PC-3 (cell line): ENCODE measurements around the gene ESYT3. TPM values are rescaled to one million over a fixed set of nuclear protein-coding genes. Genes with fewer than 3 reads are reported as not detected.

Experiments
- ATAC-seq: fragments of 200-7000 bp; cut with Tn5 transposase; 2 replicates; pipeline ENCODE4 v1.9.1; 2020; ENCODE audit warnings: mild to moderate bottlenecking, moderate library complexity
- BruUV-seq: library from RNA; stranded (reverse); fragments of 400-500 nt; replicated peaks from 2 replicates; lab custom pipeline; 2021; lab: Mats Ljungman, UMichigan
- CTCF ChIA-PET: fragments of 300-600 bp; sonication (Branson Sonifier 250); formaldehyde crosslinking; loops from one replicate; lab custom pipeline; 2022; ENCODE audit warnings: antibody characterized with exemption; lab: Charles Lee
- POLR2A ChIA-PET: fragments of 300-600 bp; sonication (Branson Sonifier 250); formaldehyde crosslinking; loops from one replicate; lab custom pipeline; 2022; ENCODE audit warnings: antibody characterized with exemption; ENCODE audit not compliant: unreplicated experiment; lab: Charles Lee
- DNase-seq: peaks from one replicate; pipeline ENCODE4 v3.0.0-alpha.2; 2015
- H2AFZ ChIP-seq: fragments of 300-600 bp; sonication (generic); 2 replicates; pipeline ENCODE4 v1.6.0; 2016; ENCODE audit warnings: antibody characterized with exemption, low read length
- H3F3A ChIP-seq: fragments of 300-600 bp; sonication (generic); one replicate; pipeline ENCODE4 v1.6.0; 2017; ENCODE audit warnings: antibody characterized with exemption, low read length, control low read depth, mild to moderate bottlenecking; ENCODE audit not compliant: unreplicated experiment
- H3K27ac ChIP-seq: fragments of 300-600 bp; sonication (generic); 2 replicates; pipeline ENCODE4 v1.5.1; 2016; ENCODE audit warnings: mild to moderate bottlenecking, low read length
- H3K27me3 ChIP-seq: fragments of 300-600 bp; sonication (generic); 2 replicates; pipeline ENCODE4 v1.6.1; 2016; ENCODE audit warnings: low read length, mixed read lengths
- H3K36me3 ChIP-seq: fragments of 300-600 bp; sonication (generic); 2 replicates; pipeline ENCODE4 v1.6.1; 2016; ENCODE audit warnings: low read depth, mixed run types, low read length, mixed read lengths
- H3K4me1 ChIP-seq: fragments of 300-600 bp; sonication (generic); 2 replicates; pipeline ENCODE4 v1.5.1; 2016; ENCODE audit warnings: low read length; ENCODE audit not compliant: insufficient read depth
- H3K4me2 ChIP-seq: fragments of 300-600 bp; sonication (generic); 2 replicates; pipeline ENCODE4 v1.6.0; 2016; ENCODE audit warnings: low read length
- H3K4me3 ChIP-seq: fragments of 300-600 bp; sonication (generic); 2 replicates; pipeline ENCODE4 v1.5.1; 2016; ENCODE audit warnings: mild to moderate bottlenecking, low read length, mixed read lengths
- H3K79me2 ChIP-seq: fragments of 300-600 bp; sonication (generic); 2 replicates; pipeline ENCODE4 v1.6.1; 2017; ENCODE audit warnings: low read length, mixed read lengths
- H3K9ac ChIP-seq: fragments of 300-600 bp; sonication (generic); 2 replicates; pipeline ENCODE4 v1.6.0; 2016; ENCODE audit warnings: mild to moderate bottlenecking, low read length
- H3K9me2 ChIP-seq: fragments of 300-600 bp; sonication (generic); replicated peaks from 2 replicates; pipeline ENCODE4 v1.6.1; 2016; ENCODE audit warnings: mixed run types, low read length, mixed read lengths
- H3K9me3 ChIP-seq: fragments of 300-600 bp; sonication (generic); 2 replicates; pipeline ENCODE4 v1.6.1; 2016; ENCODE audit warnings: low read length, mixed read lengths
- H4K20me1 ChIP-seq: fragments of 300-600 bp; sonication (generic); 2 replicates; pipeline ENCODE4 v1.6.1; 2016; ENCODE audit warnings: low read length, mixed read lengths
- CTCF ChIP-seq: fragments of 300-600 bp; sonication (generic); conservative IDR thresholded peaks from 2 replicates; pipeline ENCODE4 v1.5.1; 2017; ENCODE audit warnings: antibody characterized with exemption, low read depth, mild to moderate bottlenecking, low read length
- EZH2 ChIP-seq: fragments of 300-600 bp; sonication (generic); IDR thresholded peaks from one replicate; pipeline ENCODE4 v1.6.1; 2017; ENCODE audit warnings: antibody characterized with exemption, mild to moderate bottlenecking, low read length; ENCODE audit not compliant: unreplicated experiment
- EZH2phosphoT487 ChIP-seq: fragments of 300-600 bp; sonication (generic); IDR thresholded peaks from 2 replicates; pipeline ENCODE4 v1.6.1; 2018; ENCODE audit warnings: mild to moderate bottlenecking, antibody characterized with exemption, low read length, borderline replicate concordance
- intact Hi-C: fragments of 100-400 bp; cut with micrococcal nuclease; formaldehyde crosslinking; loops from 2 replicates; pipeline ENCODE4 v1.9.0; 2023
- total RNA-seq: library from RNA; depleted of rRNA; stranded (reverse); fragments of >200 nt; gene quantifications from 2 replicates; pipeline ENCODE4 v1.2.3, GENCODE V29; 2014

ESYT3 gene
- total RNA-seq, 1 experiment from 2014 or later = 1.6 TPM

GRCh38 chr3:138394686-138395085 is 39.7 kb upstream of the ESYT3 start:
- H3K4me2 ChIP-seq = no peak overlapping the region
- no peaks in the 10 kb centered on the region for H3F3A ChIP-seq
- no peaks in the 10 kb centered on the region for H3K36me3 ChIP-seq
- POLR2A ChIA-PET = no interaction called here
- ATAC-seq (no peak), DNase-seq (no peak)
- H3K4me1 ChIP-seq = peaks cover 16% of the 10 kb centered on the region
- H3K9me3 ChIP-seq = no peaks in the 10 kb centered on the region
- H2AFZ ChIP-seq = no peak overlapping the region
- TF ChIP-seq EZH2phosphoT487 = no peak
- TF ChIP-seq EZH2 = no peak
- no peak for TF ChIP-seq CTCF
- no peaks in the 10 kb centered on the region for H3K79me2 ChIP-seq
- intact Hi-C loops = loop anchor here (5.0 kb wide), 2 partner anchors 47 to 62 kb away; partner anchors contain the start of gene MRAS
- CTCF ChIA-PET = no interaction called here
- H4K20me1 ChIP-seq = no peaks in the 10 kb centered on the region
- no peaks in the 10 kb centered on the region for H3K27me3 ChIP-seq
- no peaks in the 10 kb centered on the region for H3K9me2 ChIP-seq
- H3K27ac ChIP-seq = no peak overlapping the region
- no TSS peak for BruUV-seq
- H3K9ac ChIP-seq = no peak overlapping the region
- no peak overlapping the region for H3K4me3 ChIP-seq

- Histone ChIP-seq H3K36me3 (no peaks in the 10 kb centered on the region), H3K9ac (no peak overlapping the region), H2AFZ (no peak overlapping the region), H3K79me2 (no peaks in the 10 kb centered on the region), H3K4me1 (peaks cover 2% of the 10 kb centered on the region; the same call in 1 of the 2 replicates), H3K9me3 (no peaks in the 10 kb centered on the region), H3K27me3 (no peaks in the 10 kb centered on the region), H3K9me2 (no peaks in the 10 kb centered on the region), H3F3A (no peaks in the 10 kb centered on the region), H4K20me1 (no peaks in the 10 kb centered on the region), H3K4me2 (no peak overlapping the region), H3K4me3 (no peak overlapping the region), H3K27ac (no peak overlapping the region)
- intact Hi-C loops = no loop called here
- ATAC-seq (no peak), DNase-seq (no peak)
- BruUV-seq = no TSS peak
- TF ChIP-seq EZH2 (no peak), EZH2phosphoT487 (no peak), CTCF (no peak)
- ChIA-PET CTCF (no interaction called here), POLR2A (no interaction called here)
These were observed 38.3 kb upstream of the ESYT3 start for GRCh38 chr3:138395865-138396751.
